K562 (cell line): Measurements from ENCODE around the gene NXF2. TPM values are rescaled to one million over a fixed set of nuclear protein-coding genes. Genes with fewer than 3 reads are reported as not detected.
A peak's percentile ranks its signal among the peaks of the same experiment; 100 is the strongest.
"Not testable (repeated sequence)": the region's sequence is repeated elsewhere in the genome, so short reads cannot be mapped to it uniquely, and the experiment has no call there.

ENCODE experiments used
- ATAC-seq: fragments of 200-7000 bp; cut with Tn5 transposase; 3 replicates; pipeline ENCODE4 v1.9.1; 2020; ENCODE audit warnings: moderate library complexity
- Bru-seq: library from RNA; stranded (reverse); fragments of 400-500 nt; gene quantifications from one replicate; lab custom pipeline; 2021; lab: Mats Ljungman, UMichigan
- BruChase-seq, 2 experiments: library from RNA; stranded (reverse); fragments of 400-500 nt; gene quantifications; one replicate each; lab custom pipeline; 2021; lab: Mats Ljungman, UMichigan
- BruUV-seq: library from RNA; stranded (reverse); fragments of 400-500 nt; replicated peaks from 2 replicates; lab custom pipeline; 2021; lab: Mats Ljungman, UMichigan
- CTCF ChIA-PET: fragments of 300-600 bp; formaldehyde crosslinking; extraction: SDS; loops from one replicate; lab custom pipeline; 2021; ENCODE audit warnings: low intra/inter-chr PET ratio; lab: Yijun Ruan, JAX
- POLR2A ChIA-PET: fragments of 300-600, 350-650 bp; sonication (Branson Sonifier 250); formaldehyde crosslinking; extraction: SDS; loops from one replicate; lab custom pipeline; 2021; ENCODE audit warnings: antibody characterized with exemption, inconsistent platforms; lab: Yijun Ruan, JAX
- DNase-seq, 4 experiments: peaks; one replicate each; pipeline versions ENCODE4 v3.0.0 to v3.0.0-alpha.2; 2011 to 2018; ENCODE audit warnings: low spot score in 3 of 4, mixed read lengths in 3 of 4; ENCODE audit errors: extremely low read depth in 1 of 4
- FAIRE-seq: peaks from 2 replicates; lab custom pipeline; 2011; peaks lifted over from hg19 to GRCh38; lab: Jason Lieb, UNC
- H2AFZ ChIP-seq: 2 replicates; pipeline ENCODE4 v1.6.0; 2011; ENCODE audit warnings: low read depth, low read length, control low read depth, inconsistent platforms
- H3K27ac ChIP-seq: fragments of 200-600 bp; 3 replicates; pipeline ENCODE4 v1.8.0; 2011; ENCODE audit warnings: low read depth, mild to moderate bottlenecking, control low read depth, inconsistent platforms, low read length, moderate library complexity, mixed read lengths; ENCODE audit errors: extremely low read depth
- H3K27me3 ChIP-seq, 2 experiments: fragments of 300-600 bp in 1 of 2; 2 replicates in 1 of 2; 3 replicates in 1 of 2; pipeline versions ENCODE4 v1.6.0 to v1.8.0; 2011; ENCODE audit warnings: inconsistent platforms in 2 of 2, low read length in 2 of 2, mild to moderate bottlenecking in 1 of 2, mixed read lengths in 1 of 2, moderate library complexity in 1 of 2; ENCODE audit not compliant: control insufficient read depth in 2 of 2, insufficient read depth in 2 of 2
- H3K36me3 ChIP-seq: fragments of 300-600 bp; 3 replicates; pipeline ENCODE4 v1.8.0; 2011; ENCODE audit warnings: mild to moderate bottlenecking, low read length, inconsistent platforms; ENCODE audit not compliant: control insufficient read depth, insufficient read depth
- H3K4me1 ChIP-seq, 2 experiments: fragments of 200-600 bp in 1 of 2; replicated peaks in 1 of 2; 2 replicates in 1 of 2; 3 replicates in 1 of 2; pipeline versions ENCODE4 v1.5.1 to v1.8.0; 2011; ENCODE audit warnings: inconsistent platforms in 2 of 2, low read length in 2 of 2, mild to moderate bottlenecking in 1 of 2, mixed read lengths in 1 of 2, moderate library complexity in 1 of 2; ENCODE audit not compliant: control insufficient read depth in 2 of 2, insufficient read depth in 2 of 2
- H3K4me2 ChIP-seq: 2 replicates; pipeline ENCODE4 v1.6.1; 2011; ENCODE audit warnings: low read length, control low read depth, inconsistent platforms, mixed read lengths; ENCODE audit not compliant: insufficient read depth
- H3K4me3 ChIP-seq: fragments of 200-600 bp; sonication (generic), shearing (Covaris generic); 2 replicates; pipeline ENCODE4 v1.5.1; 2016; ENCODE audit warnings: control low read depth, inconsistent platforms
- H3K79me2 ChIP-seq: fragments of 200-600 bp; 3 replicates; pipeline ENCODE4 v1.8.0; 2011; ENCODE audit warnings: low read length, inconsistent platforms; ENCODE audit not compliant: control insufficient read depth, insufficient read depth
- H3K9ac ChIP-seq, 2 experiments: 2 replicates each; pipeline versions ENCODE4 v1.6.0 to v1.6.1; 2011; ENCODE audit warnings: low read depth in 2 of 2, low read length in 2 of 2, control low read depth in 1 of 2, inconsistent platforms in 1 of 2, mild to moderate bottlenecking in 1 of 2, mixed read lengths in 1 of 2; ENCODE audit not compliant: insufficient read depth in 1 of 2
- H3K9me1 ChIP-seq: one replicate; pipeline ENCODE4 v1.6.0; 2011; ENCODE audit warnings: inconsistent platforms, mild to moderate bottlenecking, low read length, moderate library complexity; ENCODE audit not compliant: control insufficient read depth, insufficient read depth
- H3K9me3 ChIP-seq: replicated peaks from 2 replicates; pipeline ENCODE4 v1.5.1; 2011; ENCODE audit warnings: low read depth, low read length, inconsistent platforms; ENCODE audit not compliant: control insufficient read depth, insufficient read depth
- H4K20me1 ChIP-seq: replicated peaks from 2 replicates; pipeline ENCODE4 v1.6.1; 2011; ENCODE audit warnings: low read length, inconsistent platforms, mixed read lengths; ENCODE audit not compliant: control insufficient read depth, insufficient read depth
- WGBS: fragments of 100-300 bp; shearing (Covaris generic); methylation state at CpG from one replicate; pipeline ENCODE4 v1.1.6; 2016; ENCODE audit warnings: low coverage, mixed read lengths; ENCODE audit not compliant: insufficient coverage; ENCODE audit errors: missing lambda C conversion rate; 5-methylcytosine and 5-hydroxymethylcytosine counted together
- in situ Hi-C: fragments of 300-500 bp; cut with MboI; formaldehyde crosslinking; loops from 4 replicates; pipeline ENCODE4 v1.15.0; 2018; ENCODE audit warnings: inconsistent platforms, mixed read lengths
- intact Hi-C: fragments of 100-400 bp; cut with micrococcal nuclease; formaldehyde crosslinking; loops from 2 replicates; pipeline ENCODE4 v1.14.2; 2022
- long read RNA-seq, 3 experiments: library from polyadenylated mRNA in 2 of 3; library from RNA in 1 of 3; unstranded in 2 of 3; stranded (forward) in 1 of 3; transcript quantifications; one replicate each; pipeline ENCODE4 v2.0.0, GENCODE V29; 2019 to 2022
- polyA minus RNA-seq, 3 experiments: library from RNA; depleted of rRNA, polyadenylated mRNA; stranded (reverse); fragments of >200 nt; gene quantifications; 2 replicates each; pipeline ENCODE4 v1.2.3, GENCODE V29; 2011
- polyA plus RNA-seq, 8 experiments: library from polyadenylated mRNA; depleted of rRNA in 4 of 8; stranded (reverse) in 5 of 8; unstranded in 3 of 8; fragments of >200 nt; fragmentation: Nextera tagmentation in 2 of 8; fragmentation: Illumina TruSeq in 1 of 8; extraction: Ambion mirVana in 2 of 8; extraction: Trizol in 1 of 8; gene quantifications; 2 replicates each; pipeline versions ENCODE4 v1.2.1 to v1.2.3, GENCODE V29; 2011 to 2014; ENCODE audit warnings: inconsistent platforms in 1 of 8, missing spikeins in 1 of 8
- total RNA-seq, 7 experiments: library from RNA; depleted of rRNA in 6 of 7; stranded (reverse); fragments of >200 nt in 6 of 7; fragmentation: Illumina TruSeq in 2 of 7; extraction: Trizol in 2 of 7; gene quantifications; 2 replicates each; pipeline versions ENCODE4 v1.2.1 to v1.2.3, GENCODE V29; 2011 to 2021; ENCODE audit warnings: low replicate concordance in 1 of 7

The NXF2 gene
- not detected in 2 replicates for total RNA-seq (2011; cell fraction: chromatin; rRNA removed; ENCODE audit: low replicate concordance)
- 2.1 TPM in 1 of 2 replicates, not detected in the other for total RNA-seq (2011; cell fraction: nucleolus; rRNA removed)
- total RNA-seq (2011; cell fraction: nucleoplasm; rRNA removed): 0.22 and 0.61 TPM in 2 replicates
- 3.6 and 3.9 TPM in 2 replicates for total RNA-seq (2014; rRNA removed)
- total RNA-seq (2014; rRNA removed; fragmentation: Illumina TruSeq; extraction: Trizol): 1.9 and 4.1 TPM in 2 replicates
- total RNA-seq (2015; rRNA removed; fragmentation: Illumina TruSeq; extraction: Trizol): 3.9 and 4.9 TPM in 2 replicates
- total RNA-seq (2021): 0.31 TPM in 1 of 2 replicates, not detected in the other
- polyA plus RNA-seq (2011; rRNA removed): 0.13 and 0.64 TPM in 2 replicates
- polyA plus RNA-seq (2011; cell fraction: cytosol; rRNA removed): 0.18 and 0.65 TPM in 2 replicates
- 1.4 and 2.5 TPM in 2 replicates for polyA plus RNA-seq (2011; cell fraction: nucleus; rRNA removed)
- polyA plus RNA-seq (2012): 4.5 and 15.9 TPM in 2 replicates
- polyA plus RNA-seq (2014; fragmentation: Illumina TruSeq; extraction: Trizol): 4.6 and 7.9 TPM in 2 replicates
- 1 to 10 TPM; 2.3 to 4.0 TPM for polyA plus RNA-seq (2014; fragmentation: Nextera tagmentation; extraction: Ambion mirVana)
- 9.8 and 13.2 TPM in 2 replicates for polyA plus RNA-seq (2014; rRNA removed)
- polyA minus RNA-seq (2011; rRNA and poly(A)+ RNA removed): 0.87 TPM in 1 of 2 replicates, not detected in the other
- polyA minus RNA-seq (2011; cell fraction: cytosol; rRNA and poly(A)+ RNA removed): not detected in 2 replicates
- not detected in 2 replicates for polyA minus RNA-seq (2011; cell fraction: nucleus; rRNA and poly(A)+ RNA removed)
- percentile 1 among the genes with signal in this experiment for Bru-seq, nascent RNA
- percentile 8 among the genes with signal in this experiment for BruChase-seq, experiment 1, labeled RNA remaining after a 2-hour chase
- BruChase-seq, experiment 2, labeled RNA remaining after a 6-hour chase: percentile 11 among the genes with signal in this experiment
- long read RNA-seq, experiment 1, partial matches to known transcripts: 0 of 3 reads
- long read RNA-seq, experiment 1, other reads (novel, unspliced or antisense): 1 of 3 reads
- long read RNA-seq, experiment 2, partial matches to known transcripts: 3 of 6 reads
- long read RNA-seq, experiment 2, other reads (novel, unspliced or antisense): 2 of 6 reads
- long read RNA-seq, experiment 3, partial matches to known transcripts: 0 of 3 reads
- long read RNA-seq, experiment 3, other reads (novel, unspliced or antisense): 0 of 3 reads

GRCh38 chrX:102246893-102247292 lies at the start of gene NXF2:
Gene NXF2, plus strand, starts transcription at chrX:102247167. Its CDS starts 59,912 bp downstream, at chrX:102307079.
- ATAC-seq (peak; percentile 82), FAIRE-seq (peak; percentile 51)
- DNase-seq, H3K4me3 ChIP-seq, H3K36me3 ChIP-seq, H3K9me1 ChIP-seq, H3K4me2 ChIP-seq, BruUV-seq, CTCF ChIA-PET, in situ Hi-C loops, H3K27me3 ChIP-seq, H2AFZ ChIP-seq, POLR2A ChIA-PET, H3K9me3 ChIP-seq, H3K4me1 ChIP-seq, H3K9ac ChIP-seq, H3K79me2 ChIP-seq, H3K27ac ChIP-seq, H4K20me1 ChIP-seq, intact Hi-C loops: not testable (repeated sequence)
- no CpG with 5 or more reads among the region's 9 CpGs for WGBS

GRCh38 chrX:102207940-102208339 lies 39.0 kb upstream of the NXF2 start:
- H3K9me3 ChIP-seq, H3K27ac ChIP-seq, CTCF ChIA-PET, H3K9ac ChIP-seq, H3K79me2 ChIP-seq, H3K36me3 ChIP-seq, H3K4me1 ChIP-seq, POLR2A ChIA-PET, ATAC-seq, in situ Hi-C loops, H3K27me3 ChIP-seq, H3K4me2 ChIP-seq, H3K9me1 ChIP-seq, H2AFZ ChIP-seq, FAIRE-seq, DNase-seq, H3K4me3 ChIP-seq, BruUV-seq, intact Hi-C loops, H4K20me1 ChIP-seq: not testable (repeated sequence)
- no CpG with 5 or more reads among the region's 5 CpGs for WGBS

GRCh38 chrX:102214986-102215385 lies 32.0 kb upstream of the NXF2 start, which contains the start of gene TCP11X1:
Gene TCP11X1, plus strand, starts transcription at chrX:102215301.
- H3K27me3 ChIP-seq, CTCF ChIA-PET, POLR2A ChIA-PET, BruUV-seq, FAIRE-seq, intact Hi-C loops, ATAC-seq, DNase-seq, H3K79me2 ChIP-seq, H3K4me2 ChIP-seq, H3K36me3 ChIP-seq, H2AFZ ChIP-seq, H3K27ac ChIP-seq, H4K20me1 ChIP-seq, H3K4me3 ChIP-seq, in situ Hi-C loops, H3K4me1 ChIP-seq, H3K9me1 ChIP-seq, H3K9me3 ChIP-seq, H3K9ac ChIP-seq: not testable (repeated sequence)
- WGBS: no CpG with 5 or more reads among the region's 15 CpGs
